ENCODE measurements around the gene ELFN1.

The ELFN1 gene

DNA sequence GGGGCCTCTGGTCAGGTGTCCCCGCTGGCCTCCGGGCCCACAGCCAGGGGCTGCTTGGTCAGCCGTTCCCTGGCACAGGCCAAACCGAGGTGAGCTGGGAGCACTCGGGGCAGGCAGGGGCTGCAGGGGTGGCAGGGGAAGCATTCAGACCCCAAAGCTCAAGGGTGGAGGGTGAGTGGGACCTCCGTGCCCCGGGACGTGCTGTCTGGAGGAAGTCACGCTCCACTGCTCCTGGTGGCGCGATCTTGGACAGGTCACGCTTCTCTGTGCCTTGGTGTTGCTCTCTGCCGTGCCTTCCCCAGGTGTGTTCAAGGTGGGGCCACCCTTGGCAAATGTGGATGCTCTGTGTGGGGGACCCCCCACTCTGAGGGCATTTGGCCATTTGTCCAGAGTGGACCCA, 24.6 kb upstream of the ELFN1 start:
- no peak for TF ChIP-seq REST (IDR thresholded peaks at IDR 0.05; ENCODE audit: insufficient replicate concordance, low read depth)
- TF ChIP-seq, protein P1, sequence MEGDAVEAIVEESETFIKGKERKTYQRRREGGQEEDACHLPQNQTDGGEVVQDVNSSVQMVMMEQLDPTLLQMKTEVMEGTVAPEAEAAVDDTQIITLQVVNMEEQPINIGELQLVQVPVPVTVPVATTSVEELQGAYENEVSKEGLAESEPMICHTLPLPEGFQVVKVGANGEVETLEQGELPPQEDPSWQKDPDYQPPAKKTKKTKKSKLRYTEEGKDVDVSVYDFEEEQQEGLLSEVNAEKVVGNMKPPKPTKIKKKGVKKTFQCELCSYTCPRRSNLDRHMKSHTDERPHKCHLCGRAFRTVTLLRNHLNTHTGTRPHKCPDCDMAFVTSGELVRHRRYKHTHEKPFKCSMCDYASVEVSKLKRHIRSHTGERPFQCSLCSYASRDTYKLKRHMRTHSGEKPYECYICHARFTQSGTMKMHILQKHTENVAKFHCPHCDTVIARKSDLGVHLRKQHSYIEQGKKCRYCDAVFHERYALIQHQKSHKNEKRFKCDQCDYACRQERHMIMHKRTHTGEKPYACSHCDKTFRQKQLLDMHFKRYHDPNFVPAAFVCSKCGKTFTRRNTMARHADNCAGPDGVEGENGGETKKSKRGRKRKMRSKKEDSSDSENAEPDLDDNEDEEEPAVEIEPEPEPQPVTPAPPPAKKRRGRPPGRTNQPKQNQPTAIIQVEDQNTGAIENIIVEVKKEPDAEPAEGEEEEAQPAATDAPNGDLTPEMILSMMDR (IDR thresholded peaks at IDR 0.05; ENCODE audit: insufficient read depth, low read length), result no peak
- no peak for TF ChIP-seq GABPA (IDR thresholded peaks at IDR 0.05; ENCODE audit: low read depth)
- no peak for TF ChIP-seq SPI1 (IDR thresholded peaks at IDR 0.05; ENCODE audit: borderline replicate concordance, low read depth)
- no peak for TF ChIP-seq POLR2AphosphoS5 (IDR thresholded peaks at IDR 0.05; ENCODE audit: low read depth)
- no peak overlapping the region for H3K4me3 ChIP-seq (replicated peaks; ENCODE audit: insufficient read depth, low read length)
- no peak for DNase-seq (ENCODE audit: low read depth in 1 of 2, low spot score in 1 of 2)
- H3K27me3 ChIP-seq (ENCODE audit: insufficient read depth, poor library complexity, severe bottlenecking), result no peaks in the 10 kb centered on the region
- H3K27ac ChIP-seq (replicated peaks), result no peak overlapping the region

DNA sequence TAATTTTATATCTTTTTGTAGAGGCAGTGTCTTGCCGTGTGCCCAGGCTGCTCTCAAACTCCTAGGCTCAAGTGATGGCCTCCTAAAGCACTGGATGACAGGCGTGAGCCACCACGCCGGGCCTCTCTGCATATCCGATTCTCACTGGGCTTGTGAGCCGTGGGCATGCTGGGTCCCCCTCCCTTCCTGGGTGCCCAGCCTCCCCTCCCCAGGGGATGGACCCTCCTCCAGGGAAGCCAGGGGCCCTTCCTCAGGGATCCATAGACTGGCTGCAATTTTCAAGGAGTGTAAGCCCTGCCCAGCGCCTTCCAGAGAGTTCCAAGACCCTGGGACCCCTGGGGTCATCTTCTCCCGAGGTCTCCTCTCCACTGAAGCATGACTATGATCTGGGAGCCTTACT, 23.7 kb upstream of the ELFN1 start:
- DNase-seq (ENCODE audit: low read depth in 1 of 2, low spot score in 1 of 2), result no peak
- TF ChIP-seq GABPA (IDR thresholded peaks at IDR 0.05; ENCODE audit: low read depth), result no peak
- TF ChIP-seq SPI1 (IDR thresholded peaks at IDR 0.05; ENCODE audit: borderline replicate concordance, low read depth), result no peak
- no peak for TF ChIP-seq REST (IDR thresholded peaks at IDR 0.05; ENCODE audit: insufficient replicate concordance, low read depth)
- no peak for TF ChIP-seq POLR2AphosphoS5 (IDR thresholded peaks at IDR 0.05; ENCODE audit: low read depth)
- TF ChIP-seq, protein P1 (IDR thresholded peaks at IDR 0.05; ENCODE audit: insufficient read depth, low read length), result no peak
- Histone ChIP-seq H3K27ac (replicated peaks) (no peak overlapping the region), H3K27me3 (ENCODE audit: insufficient read depth, poor library complexity, severe bottlenecking) (no peaks in the 10 kb centered on the region), H3K4me3 (replicated peaks; ENCODE audit: insufficient read depth, low read length) (no peak overlapping the region)

DNA sequence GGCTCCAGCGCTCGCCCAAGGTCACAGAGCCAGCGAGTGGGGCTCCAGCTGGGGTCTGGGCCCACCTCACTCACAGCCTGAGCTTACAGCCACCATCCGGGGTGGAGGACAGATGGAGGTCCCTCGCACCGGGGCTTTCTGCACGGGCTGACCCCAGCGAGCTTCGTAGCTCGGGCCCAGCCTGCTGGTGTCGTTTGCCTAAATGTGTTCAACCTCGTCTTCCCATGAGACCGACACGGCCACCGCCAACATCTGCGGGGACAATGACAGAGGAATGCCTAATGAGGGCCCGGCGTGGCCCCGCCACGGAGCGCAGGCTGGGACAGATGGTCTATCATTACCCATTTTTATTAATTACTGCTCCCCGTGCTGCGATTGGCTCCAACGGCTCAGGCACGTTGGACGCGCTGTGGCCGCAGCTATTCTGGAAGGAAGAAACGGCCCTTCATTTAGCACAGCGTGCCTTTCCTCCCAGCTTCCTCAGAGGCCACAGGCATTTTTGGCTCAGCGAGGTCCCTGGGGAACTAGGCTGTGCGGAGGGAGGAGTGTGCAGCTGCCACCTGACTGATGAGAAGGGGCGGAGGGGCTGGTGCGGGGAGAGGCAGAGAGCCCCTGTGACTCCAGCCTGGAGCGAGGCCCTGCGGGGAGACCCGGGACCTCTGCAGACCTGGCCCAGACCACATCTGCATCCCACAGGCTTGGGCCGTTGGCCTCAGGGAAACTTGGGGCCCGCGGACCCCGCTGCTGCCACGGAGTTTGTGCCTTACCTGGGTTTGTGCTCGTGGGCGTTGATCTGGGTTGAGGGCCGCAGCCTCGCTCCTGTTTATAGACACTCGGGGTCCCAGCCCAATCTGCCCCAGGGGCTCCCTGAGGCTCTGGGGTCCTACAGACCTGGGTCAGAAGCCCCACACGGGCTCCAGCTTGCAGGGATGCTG, 22.9 kb upstream of the ELFN1 start:
- Histone ChIP-seq H3K27me3 (ENCODE audit: insufficient read depth, poor library complexity, severe bottlenecking) (no peaks in the 10 kb centered on the region), H3K4me3 (replicated peaks; ENCODE audit: insufficient read depth, low read length) (no peak overlapping the region), H3K27ac (replicated peaks) (no peak overlapping the region)
- no peak for TF ChIP-seq GABPA (IDR thresholded peaks at IDR 0.05; ENCODE audit: low read depth)
- TF ChIP-seq, protein P1 (IDR thresholded peaks at IDR 0.05; ENCODE audit: insufficient read depth, low read length), result no peak
- TF ChIP-seq SPI1 (IDR thresholded peaks at IDR 0.05; ENCODE audit: borderline replicate concordance, low read depth), result no peak
- no peak for TF ChIP-seq POLR2AphosphoS5 (IDR thresholded peaks at IDR 0.05; ENCODE audit: low read depth)
- no peak for TF ChIP-seq REST (IDR thresholded peaks at IDR 0.05; ENCODE audit: insufficient replicate concordance, low read depth)
- DNase-seq (ENCODE audit: low read depth in 1 of 2, low spot score in 1 of 2), result no peak
